Astrocyte (in vitro differentiated cells and primary cell): ENCODE measurements around the gene NPHS2.

Experiments
- CTCF ChIP-seq: IDR thresholded peaks from 2 replicates; pipeline ENCODE4 v1.5.1; 2011; ENCODE audit warnings: low read depth, mild to moderate bottlenecking, inconsistent platforms, low read length, moderate library complexity; ENCODE audit not compliant: insufficient read depth
- EZH2 ChIP-seq: IDR thresholded peaks from 2 replicates; pipeline ENCODE4 v1.6.1; 2012; ENCODE audit warnings: mild to moderate bottlenecking, low read length, inconsistent platforms; ENCODE audit not compliant: insufficient read depth

- TF ChIP-seq CTCF, result no peak
- TF ChIP-seq EZH2, result no peak
Measured at GRCh38 chr1:179550746-179551682, 24.7 kb downstream of the NPHS2 start.
